Measurements from ENCODE around the gene ZDHHC14.

- TF ChIP-seq POLR2A (IDR thresholded peaks at IDR 0.05; ENCODE audit: low read length) = no peak
- TF ChIP-seq, protein P1, sequence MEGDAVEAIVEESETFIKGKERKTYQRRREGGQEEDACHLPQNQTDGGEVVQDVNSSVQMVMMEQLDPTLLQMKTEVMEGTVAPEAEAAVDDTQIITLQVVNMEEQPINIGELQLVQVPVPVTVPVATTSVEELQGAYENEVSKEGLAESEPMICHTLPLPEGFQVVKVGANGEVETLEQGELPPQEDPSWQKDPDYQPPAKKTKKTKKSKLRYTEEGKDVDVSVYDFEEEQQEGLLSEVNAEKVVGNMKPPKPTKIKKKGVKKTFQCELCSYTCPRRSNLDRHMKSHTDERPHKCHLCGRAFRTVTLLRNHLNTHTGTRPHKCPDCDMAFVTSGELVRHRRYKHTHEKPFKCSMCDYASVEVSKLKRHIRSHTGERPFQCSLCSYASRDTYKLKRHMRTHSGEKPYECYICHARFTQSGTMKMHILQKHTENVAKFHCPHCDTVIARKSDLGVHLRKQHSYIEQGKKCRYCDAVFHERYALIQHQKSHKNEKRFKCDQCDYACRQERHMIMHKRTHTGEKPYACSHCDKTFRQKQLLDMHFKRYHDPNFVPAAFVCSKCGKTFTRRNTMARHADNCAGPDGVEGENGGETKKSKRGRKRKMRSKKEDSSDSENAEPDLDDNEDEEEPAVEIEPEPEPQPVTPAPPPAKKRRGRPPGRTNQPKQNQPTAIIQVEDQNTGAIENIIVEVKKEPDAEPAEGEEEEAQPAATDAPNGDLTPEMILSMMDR (IDR thresholded peaks at IDR 0.05) = no peak
- TF ChIP-seq KDM1A (IDR thresholded peaks at IDR 0.05; ENCODE audit: low read depth) = no peak
- no peak for TF ChIP-seq NPAS2 (CRISPR knock-in tag; IDR thresholded peaks at IDR 0.05; ENCODE audit: borderline replicate concordance)
- TF ChIP-seq CBX2 (IDR thresholded peaks at IDR 0.05; ENCODE audit: borderline replicate concordance, low read depth) = no peak
- no peak for TF ChIP-seq RCOR1 (IDR thresholded peaks at IDR 0.05; ENCODE audit: low read depth, low read length)
- TF ChIP-seq EP300 (IDR thresholded peaks at IDR 0.05) = no peak
- TF ChIP-seq RAD21 (conservative IDR thresholded peaks at IDR 0.05 in 1 of 2, IDR thresholded peaks at IDR 0.05 in 1 of 2) = no peak
- no peak for TF ChIP-seq FOSL2 (IDR thresholded peaks at IDR 0.05)
- no peak for TF ChIP-seq FOSL2 (CRISPR knock-in tag; IDR thresholded peaks at IDR 0.05)
- TF ChIP-seq RNF2 (IDR thresholded peaks at IDR 0.05; ENCODE audit: borderline replicate concordance, low read depth) = no peak
- no peak for TF ChIP-seq MAZ (IDR thresholded peaks at IDR 0.05; ENCODE audit: borderline replicate concordance, low read depth, low read length)
- no peak for TF ChIP-seq CHD2 (IDR thresholded peaks at IDR 0.05; ENCODE audit: low read length, partially characterized antibody)
These were observed 344.2 kb downstream of the ZDHHC14 start for GRCh38 chr6:157724960-157725741.

Data from A549 (cell line).